Endothelial cell of umbilical vein (primary cell): ENCODE measurements around the gene COX5B. TPM values are rescaled to one million over a fixed set of nuclear protein-coding genes. Genes with fewer than 3 reads are reported as not detected.

ENCODE experiments used
- BruUV-seq: library from RNA; stranded (reverse); fragments of 400-500 nt; replicated peaks from 2 replicates; lab custom pipeline; 2021; lab: Mats Ljungman, UMichigan
- CTCF ChIA-PET: fragments of 300-600, 350-600 bp; sonication (Branson Sonifier 250); formaldehyde crosslinking; loops from one replicate; lab custom pipeline; 2021; ENCODE audit warnings: antibody characterized with exemption, inconsistent platforms; lab: Charles Lee
- POLR2A ChIA-PET: fragments of 300-600, 350-600 bp; sonication (Branson Sonifier 250); formaldehyde crosslinking; loops from one replicate; lab custom pipeline; 2021; ENCODE audit warnings: antibody characterized with exemption, inconsistent platforms; lab: Charles Lee
- DNase-seq: peaks from one replicate; pipeline ENCODE4 v3.0.0-alpha.2; 2011; ENCODE audit warnings: low read depth, low spot score
- FAIRE-seq: peaks from 2 replicates; lab custom pipeline; 2011; peaks lifted over from hg19 to GRCh38; lab: Jason Lieb, UNC
- H2AFZ ChIP-seq: 2 replicates; pipeline ENCODE4 v1.6.0; 2012; ENCODE audit warnings: low read depth, low read length, control low read depth, inconsistent platforms
- H3K27ac ChIP-seq: 2 replicates; pipeline ENCODE4 v1.5.1; 2011; ENCODE audit warnings: low read depth, mild to moderate bottlenecking, control low read depth, low read length, moderate library complexity; ENCODE audit not compliant: insufficient read depth
- H3K27me3 ChIP-seq, 2 experiments: 2 replicates each; pipeline versions ENCODE4 v1.6.0 to v1.6.1; 2011; ENCODE audit warnings: low read length in 2 of 2, mixed read lengths in 1 of 2; ENCODE audit not compliant: control insufficient read depth in 2 of 2, insufficient read depth in 2 of 2
- H3K36me3 ChIP-seq, 2 experiments: 2 replicates in 1 of 2; 3 replicates in 1 of 2; pipeline ENCODE4 v1.5.1; 2011; ENCODE audit warnings: low read length in 2 of 2, mild to moderate bottlenecking in 1 of 2, moderate library complexity in 1 of 2; ENCODE audit not compliant: control insufficient read depth in 2 of 2, insufficient read depth in 2 of 2; ENCODE audit errors: extremely low read depth in 1 of 2
- H3K4me1 ChIP-seq: 3 replicates; pipeline ENCODE4 v1.5.1; 2011; ENCODE audit warnings: mild to moderate bottlenecking, low read length; ENCODE audit not compliant: control insufficient read depth, insufficient read depth; ENCODE audit errors: extremely low read depth
- H3K4me2 ChIP-seq: 2 replicates; pipeline ENCODE4 v1.6.1; 2011; ENCODE audit warnings: low read length, control low read depth, mixed read lengths; ENCODE audit not compliant: insufficient read depth
- H3K4me3 ChIP-seq, 3 experiments: fragments of 200-600 bp in 1 of 3; sonication (generic), shearing (Covaris generic) in 1 of 3; replicated peaks in 1 of 3; 2 replicates each; pipeline ENCODE4 v1.5.1; 2011 to 2016; ENCODE audit warnings: control low read depth in 3 of 3, low read length in 3 of 3, mild to moderate bottlenecking in 2 of 3, inconsistent platforms in 1 of 3, low read depth in 1 of 3, moderate library complexity in 1 of 3; ENCODE audit not compliant: insufficient read depth in 1 of 3
- H3K79me2 ChIP-seq: 2 replicates; pipeline ENCODE4 v1.6.0; 2012; ENCODE audit warnings: low read length, inconsistent platforms; ENCODE audit not compliant: control insufficient read depth, insufficient read depth
- H3K9ac ChIP-seq: replicated peaks from 2 replicates; pipeline ENCODE3; 2011; ENCODE audit warnings: low read length, control low read depth; ENCODE audit not compliant: insufficient read depth; ENCODE audit errors: extremely low read depth
- H3K9me1 ChIP-seq: replicated peaks from 3 replicates; pipeline ENCODE4 v1.6.0; 2011; ENCODE audit warnings: mild to moderate bottlenecking, low read length; ENCODE audit not compliant: control insufficient read depth, insufficient read depth; ENCODE audit errors: extremely low read depth
- H3K9me3 ChIP-seq: replicated peaks from 2 replicates; pipeline ENCODE4 v1.5.1; 2012; ENCODE audit warnings: low read length, inconsistent platforms; ENCODE audit not compliant: control insufficient read depth, insufficient read depth
- H4K20me1 ChIP-seq: replicated peaks from 2 replicates; pipeline ENCODE3; 2011; ENCODE audit warnings: mild to moderate bottlenecking, low read length; ENCODE audit not compliant: control insufficient read depth, insufficient read depth; ENCODE audit errors: extremely low read depth
- FOS ChIP-seq: IDR thresholded peaks from 2 replicates; pipeline ENCODE4 v1.6.1; 2011; ENCODE audit warnings: mild to moderate bottlenecking, low read length, moderate library complexity, borderline replicate concordance; ENCODE audit not compliant: insufficient read depth
- GATA2 ChIP-seq: IDR thresholded peaks from 2 replicates; pipeline ENCODE4 v1.7.0; 2011; ENCODE audit warnings: low read depth, mild to moderate bottlenecking, moderate library complexity, mixed read lengths, low read length; ENCODE audit not compliant: insufficient read length, insufficient read depth
- MYC ChIP-seq: IDR thresholded peaks from one replicate; pipeline ENCODE4 v1.6.1; 2011; ENCODE audit warnings: mild to moderate bottlenecking, low read depth, low read length
- dilution Hi-C: fragments of 300-500 bp; cut with MboI; formaldehyde crosslinking; loops from one replicate; pipeline ENCODE4 v1.15.0; 2019; ENCODE audit warnings: low sequenced_read_pairs; ENCODE audit not compliant: extremely low pct_ligation_motif_present
- intact Hi-C: fragments of 100-400 bp; cut with micrococcal nuclease; formaldehyde crosslinking; loops from one replicate; pipeline ENCODE4 v1.10.0; 2022
- polyA plus RNA-seq, 4 experiments: library from polyadenylated mRNA; depleted of rRNA in 3 of 4; stranded (reverse) in 3 of 4; unstranded in 1 of 4; fragments of >200 nt; gene quantifications; 2 replicates each; pipeline versions ENCODE4 v1.2.1 to v1.2.3, GENCODE V29; 2011 to 2012; ENCODE audit warnings: missing spikeins in 1 of 4
- total RNA-seq: library from RNA; stranded (reverse); gene quantifications from 2 replicates; pipeline ENCODE4 v1.2.3, GENCODE V29; 2021
- TF ChIP-seq, protein P1 (sequence below): IDR thresholded peaks from 2 replicates; pipeline ENCODE4 v1.6.1; 2011; ENCODE audit not compliant: insufficient read depth, insufficient read length

Gene COX5B
- total and polyA plus RNA-seq, 2 donors (not counting 3 experiments of a cell fraction or from before 2014, with no cell fraction given) = 167 to 329 TPM

DNA sequence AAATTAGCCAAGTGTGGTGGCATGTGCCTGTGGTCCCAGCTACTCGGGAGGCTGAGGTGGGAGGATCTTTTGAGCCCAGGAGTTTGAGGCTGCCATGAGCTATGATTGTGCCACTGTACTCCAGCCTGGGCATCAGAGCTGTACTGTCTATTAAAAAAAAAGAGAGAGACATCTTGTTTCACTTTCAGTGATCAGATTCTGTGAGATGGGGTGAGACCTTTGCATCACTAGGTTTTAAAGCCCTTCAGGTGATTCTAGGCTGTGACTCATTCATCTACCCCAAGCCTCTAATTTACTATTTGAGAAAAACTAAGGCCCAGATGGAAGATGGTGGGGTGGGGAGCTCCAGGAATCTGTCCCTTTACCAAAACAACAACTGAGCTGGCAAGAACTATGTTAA, 30.8 kb downstream of the COX5B start:
- Histone ChIP-seq H3K9me1 (no peaks in the 10 kb centered on the region), H3K4me2 (no peak overlapping the region), H2AFZ (peak overlapping the region; percentile 48), H3K4me3 (no peak overlapping the region), H3K27ac (no peak overlapping the region), H3K9me3 (no peaks in the 10 kb centered on the region), H3K4me1 (peaks cover 17% of the 10 kb centered on the region), H3K9ac (no peak overlapping the region), H3K79me2 (no peaks in the 10 kb centered on the region), H4K20me1 (no peaks in the 10 kb centered on the region), H3K27me3 (no peaks in the 10 kb centered on the region), H3K36me3 (no peaks in the 10 kb centered on the region)
- BruUV-seq = no TSS peak
- FAIRE-seq = no peak
- ChIA-PET CTCF (interaction anchor here (1.1 to 3.6 kb wide), 7 partner anchors 10 to 86 kb away, joined by 3 to 17 read pairs (median 5); partner anchors contain the start of gene ACTR1B), POLR2A (interaction anchor here (1.3 kb wide), 1 partner anchor 12 kb away, joined by 4 read pairs; the partner anchor contains the start of gene ACTR1B)
- TF ChIP-seq MYC = no peak
- no peak for TF ChIP-seq GATA2
- no peak for TF ChIP-seq FOS
- no peak for DNase-seq
- dilution Hi-C loops = no loop called here
- intact Hi-C loops = no loop called here

DNA sequence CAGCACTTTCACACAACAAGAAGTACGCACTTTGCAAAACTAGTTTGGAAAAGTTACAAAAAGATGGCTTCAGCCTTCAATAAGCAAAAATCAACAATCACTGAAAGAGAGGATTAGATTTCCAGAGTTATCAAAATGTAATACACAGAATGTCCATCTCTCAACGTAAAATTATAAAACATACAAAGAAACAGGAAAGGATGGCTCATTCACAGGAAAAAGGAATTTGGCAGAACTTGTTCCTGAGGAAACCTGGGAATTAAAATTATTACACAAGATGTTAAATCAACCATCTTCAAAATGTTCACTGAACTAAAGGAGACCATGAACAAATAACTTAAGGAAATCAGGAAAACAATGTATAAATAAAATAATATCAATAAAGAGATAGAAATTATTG, 31.6 kb downstream of the COX5B start:
- H3K4me3 ChIP-seq = no peak overlapping the region
- H3K36me3 ChIP-seq = no peaks in the 10 kb centered on the region
- peak; percentile 81 for FAIRE-seq
- H2AFZ ChIP-seq = peak overlapping the region; percentile 44
- CTCF ChIA-PET = interaction anchor here (1.6 to 3.6 kb wide), 3 partner anchors 13 to 23 kb away, joined by 4 to 17 read pairs (median 6); partner anchors contain the start of gene ACTR1B
- peak; percentile 57 for TF ChIP-seq FOS
- TF ChIP-seq, protein P1, sequence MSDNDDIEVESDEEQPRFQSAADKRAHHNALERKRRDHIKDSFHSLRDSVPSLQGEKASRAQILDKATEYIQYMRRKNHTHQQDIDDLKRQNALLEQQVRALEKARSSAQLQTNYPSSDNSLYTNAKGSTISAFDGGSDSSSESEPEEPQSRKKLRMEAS = no peak
- H4K20me1 ChIP-seq = no peaks in the 10 kb centered on the region
- BruUV-seq = no TSS peak
- no peaks in the 10 kb centered on the region for H3K79me2 ChIP-seq
- H3K27ac ChIP-seq = peak overlapping the region; percentile 34
- H3K27me3 ChIP-seq = peaks cover 0 to 2% of the 10 kb centered on the region in 2 experiments
- peaks cover 17% of the 10 kb centered on the region for H3K4me1 ChIP-seq
- POLR2A ChIA-PET = interaction anchor here (1.3 kb wide), 1 partner anchor 13 kb away, joined by 4 read pairs; the partner anchor contains the start of gene ACTR1B
- intact Hi-C loops = no loop called here
- peak; percentile 56 for DNase-seq
- peak overlapping the region; percentile 86 for H3K4me2 ChIP-seq
- no peaks in the 10 kb centered on the region for H3K9me3 ChIP-seq
- peak overlapping the region; percentile 16 for H3K9ac ChIP-seq
- dilution Hi-C loops = no loop called here
- H3K9me1 ChIP-seq = no peaks in the 10 kb centered on the region
